22Rv1 (cell line): Measurements from ENCODE around the gene OR2M3.

Source experiments
- ZFX ChIP-seq: fragments of 450-650 bp; IDR thresholded peaks from 2 replicates; pipeline ENCODE4 v1.6.1; 2017; ENCODE audit warnings: antibody characterized with exemption, borderline replicate concordance
- TF ChIP-seq, protein P1 (sequence below): fragments of 450-650 bp; IDR thresholded peaks from 2 replicates; pipeline ENCODE4 v1.5.1; 2017; ENCODE audit warnings: mild to moderate bottlenecking

DNA sequence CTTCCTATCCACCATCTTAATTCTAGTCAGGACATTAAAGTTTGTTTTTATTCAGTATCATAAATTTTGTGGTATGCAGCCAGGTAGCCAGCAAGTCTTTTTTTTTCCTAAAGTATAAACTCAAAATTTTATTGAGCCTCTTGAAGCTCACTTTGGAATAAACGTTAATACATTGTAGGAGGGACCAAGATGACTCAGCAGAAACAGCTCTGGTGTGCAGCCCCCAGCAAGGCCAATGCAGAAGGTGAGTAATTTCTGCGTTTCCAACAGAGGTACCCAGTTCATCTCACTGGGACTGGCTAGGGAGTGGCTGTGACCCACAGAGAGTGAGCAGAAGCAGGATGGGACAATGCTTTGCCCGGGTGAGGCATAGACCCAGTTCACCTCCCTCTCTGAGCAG, 9.7 kb upstream of the OR2M3 start:
- TF ChIP-seq, protein P1, sequence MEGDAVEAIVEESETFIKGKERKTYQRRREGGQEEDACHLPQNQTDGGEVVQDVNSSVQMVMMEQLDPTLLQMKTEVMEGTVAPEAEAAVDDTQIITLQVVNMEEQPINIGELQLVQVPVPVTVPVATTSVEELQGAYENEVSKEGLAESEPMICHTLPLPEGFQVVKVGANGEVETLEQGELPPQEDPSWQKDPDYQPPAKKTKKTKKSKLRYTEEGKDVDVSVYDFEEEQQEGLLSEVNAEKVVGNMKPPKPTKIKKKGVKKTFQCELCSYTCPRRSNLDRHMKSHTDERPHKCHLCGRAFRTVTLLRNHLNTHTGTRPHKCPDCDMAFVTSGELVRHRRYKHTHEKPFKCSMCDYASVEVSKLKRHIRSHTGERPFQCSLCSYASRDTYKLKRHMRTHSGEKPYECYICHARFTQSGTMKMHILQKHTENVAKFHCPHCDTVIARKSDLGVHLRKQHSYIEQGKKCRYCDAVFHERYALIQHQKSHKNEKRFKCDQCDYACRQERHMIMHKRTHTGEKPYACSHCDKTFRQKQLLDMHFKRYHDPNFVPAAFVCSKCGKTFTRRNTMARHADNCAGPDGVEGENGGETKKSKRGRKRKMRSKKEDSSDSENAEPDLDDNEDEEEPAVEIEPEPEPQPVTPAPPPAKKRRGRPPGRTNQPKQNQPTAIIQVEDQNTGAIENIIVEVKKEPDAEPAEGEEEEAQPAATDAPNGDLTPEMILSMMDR = no peak
- no peak for TF ChIP-seq ZFX
